ENCODE measurements around the gene HNRNPK. TPM values are rescaled to one million over a fixed set of nuclear protein-coding genes. Genes with fewer than 3 reads are reported as not detected.

HNRNPK gene
- total RNA-seq, 1 experiment from 2014 or later: 583 TPM

- ChIA-PET CTCF (no interaction called here), POLR2A (ENCODE audit: unreplicated experiment) (no interaction called here)
- Histone ChIP-seq H4K20me1 (ENCODE audit: low read length) (peaks cover 76% of the 10 kb centered on the region), H3K4me2 (ENCODE audit: low read length) (no peak overlapping the region), H3K36me3 (ENCODE audit: low read depth, low read length) (peaks cover 77% of the 10 kb centered on the region), H3K9ac (ENCODE audit: low read length) (no peak overlapping the region), H3K9me3 (ENCODE audit: low read length) (no peaks in the 10 kb centered on the region), H3K9me2 (replicated peaks; ENCODE audit: low read length) (no peaks in the 10 kb centered on the region), H3K4me3 (ENCODE audit: low read length) (no peak overlapping the region), H3K27ac (ENCODE audit: low read length) (no peak overlapping the region), H3K4me1 (ENCODE audit: insufficient read depth, low read length) (peaks cover 11% of the 10 kb centered on the region; the same call in 1 of the 2 replicates), H3K79me2 (ENCODE audit: low read length) (peaks cover 87% of the 10 kb centered on the region), H2AFZ (ENCODE audit: low read length) (no peak overlapping the region), H3F3A (ENCODE audit: low read length, unreplicated experiment) (no peaks in the 10 kb centered on the region), H3K27me3 (ENCODE audit: low read length) (no peaks in the 10 kb centered on the region)
- DNase-seq: no peak
- intact Hi-C loops (cut with micrococcal nuclease): no loop called here
- TF ChIP-seq CTCF (conservative IDR thresholded peaks at IDR 0.05; ENCODE audit: low read depth, low read length): no peak
- TF ChIP-seq EZH2phosphoT487 (IDR thresholded peaks at IDR 0.05; ENCODE audit: borderline replicate concordance, low read length): no peak
- no peak for TF ChIP-seq EZH2 (IDR thresholded peaks at IDR 0.05; ENCODE audit: low read length, unreplicated experiment)
- BruUV-seq (replicated peaks): no TSS peak
- ATAC-seq: no peak
These were observed 3.6 kb downstream of the HNRNPK start for GRCh38 chr9:83976372-83976771.

GRCh38 chr9:83975300-83975699 is 4.7 kb downstream of the HNRNPK start:
- peaks cover 11% of the 10 kb centered on the region; the same call in 1 of the 2 replicates for H3K4me1 ChIP-seq (ENCODE audit: insufficient read depth, low read length)
- TF ChIP-seq CTCF (conservative IDR thresholded peaks at IDR 0.05; ENCODE audit: low read depth, low read length) (no peak), EZH2 (IDR thresholded peaks at IDR 0.05; ENCODE audit: low read length, unreplicated experiment) (no peak), EZH2phosphoT487 (IDR thresholded peaks at IDR 0.05; ENCODE audit: borderline replicate concordance, low read length) (no peak)
- peaks cover 82% of the 10 kb centered on the region for H4K20me1 ChIP-seq (ENCODE audit: low read length)
- H3K9me3 ChIP-seq (ENCODE audit: low read length): no peaks in the 10 kb centered on the region
- intact Hi-C loops (cut with micrococcal nuclease): no loop called here
- no peaks in the 10 kb centered on the region for H3F3A ChIP-seq (ENCODE audit: low read length, unreplicated experiment)
- no peaks in the 10 kb centered on the region for H3K9me2 ChIP-seq (replicated peaks; ENCODE audit: low read length)
- H3K36me3 ChIP-seq (ENCODE audit: low read depth, low read length): peaks cover 88% of the 10 kb centered on the region
- BruUV-seq (replicated peaks): no TSS peak
- no peak overlapping the region for H3K27ac ChIP-seq (ENCODE audit: low read length)
- ATAC-seq: no peak
- no peak overlapping the region for H3K9ac ChIP-seq (ENCODE audit: low read length)
- H3K4me2 ChIP-seq (ENCODE audit: low read length): no peak overlapping the region
- H3K79me2 ChIP-seq (ENCODE audit: low read length): peaks cover 78% of the 10 kb centered on the region
- H3K27me3 ChIP-seq (ENCODE audit: low read length): no peaks in the 10 kb centered on the region
- DNase-seq: no peak
- CTCF ChIA-PET: no interaction called here
- POLR2A ChIA-PET (ENCODE audit: unreplicated experiment): no interaction called here
- no peak overlapping the region for H3K4me3 ChIP-seq (ENCODE audit: low read length)
- H2AFZ ChIP-seq (ENCODE audit: low read length): no peak overlapping the region

GRCh38 chr9:83972286-83972685 is 7.7 kb downstream of the HNRNPK start:
- no TSS peak for BruUV-seq (replicated peaks)
- CTCF ChIA-PET: no interaction called here
- no peak for ATAC-seq
- Histone ChIP-seq H3K9me3 (ENCODE audit: low read length) (no peaks in the 10 kb centered on the region), H3K4me3 (ENCODE audit: low read length) (no peak overlapping the region), H2AFZ (ENCODE audit: low read length) (no peak overlapping the region), H3K4me1 (ENCODE audit: insufficient read depth, low read length) (peaks cover 4% of the 10 kb centered on the region; the same call in 1 of the 2 replicates), H3F3A (ENCODE audit: low read length, unreplicated experiment) (peaks cover 6% of the 10 kb centered on the region), H3K79me2 (ENCODE audit: low read length) (peaks cover 48% of the 10 kb centered on the region), H3K4me2 (ENCODE audit: low read length) (no peak overlapping the region), H3K36me3 (ENCODE audit: low read depth, low read length) (peaks cover 93% of the 10 kb centered on the region), H4K20me1 (ENCODE audit: low read length) (peaks cover 76% of the 10 kb centered on the region), H3K27me3 (ENCODE audit: low read length) (no peaks in the 10 kb centered on the region), H3K9ac (ENCODE audit: low read length) (no peak overlapping the region), H3K9me2 (replicated peaks; ENCODE audit: low read length) (no peaks in the 10 kb centered on the region), H3K27ac (ENCODE audit: low read length) (no peak overlapping the region)
- TF ChIP-seq EZH2 (IDR thresholded peaks at IDR 0.05; ENCODE audit: low read length, unreplicated experiment): no peak
- no peak for TF ChIP-seq EZH2phosphoT487 (IDR thresholded peaks at IDR 0.05; ENCODE audit: borderline replicate concordance, low read length)
- TF ChIP-seq CTCF (conservative IDR thresholded peaks at IDR 0.05; ENCODE audit: low read depth, low read length): no peak
- POLR2A ChIA-PET (ENCODE audit: unreplicated experiment): no interaction called here
- DNase-seq: no peak
- intact Hi-C loops (cut with micrococcal nuclease): no loop called here

All from PC-3 (cell line).